ENCODE measurements around the gene ZNF385D.
"Not testable (repeated sequence)": the region's sequence is repeated elsewhere in the genome, so short reads cannot be mapped to it uniquely, and the experiment has no call there.

The ZNF385D gene

DNA sequence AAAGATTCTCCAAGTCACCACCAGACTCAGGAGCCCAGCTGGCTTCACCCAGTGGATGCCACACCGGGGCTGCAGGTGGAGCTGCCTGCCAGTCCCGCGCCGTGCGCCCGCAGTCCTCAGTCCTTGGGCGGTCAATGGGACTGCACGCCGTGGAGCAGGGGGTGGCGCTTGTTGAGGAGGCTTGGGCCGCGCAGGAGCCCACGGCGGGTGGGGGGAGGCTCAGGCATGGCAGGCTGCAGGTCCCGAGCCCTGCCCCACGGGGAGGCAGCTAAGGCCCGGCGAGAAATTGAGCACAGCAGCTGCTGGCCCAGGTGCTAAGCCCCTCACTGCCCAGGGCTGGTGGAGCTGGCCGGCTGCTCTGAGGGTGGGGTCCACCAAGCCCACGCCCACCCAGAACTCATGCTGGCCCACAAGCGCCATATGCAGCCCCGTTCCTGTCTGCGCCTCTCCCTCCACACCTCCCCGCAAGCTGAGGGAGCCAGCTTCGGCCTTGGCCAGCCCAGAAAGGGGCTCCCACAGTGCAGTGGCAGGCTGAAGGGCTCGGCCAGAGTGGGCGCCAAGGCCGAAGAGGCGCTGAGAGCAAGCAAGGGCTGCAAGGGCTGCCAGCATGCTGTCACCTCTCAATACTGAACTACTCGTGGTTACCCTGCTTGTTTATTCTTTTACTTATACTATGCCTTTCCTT, 363.7 kb downstream of the ZNF385D start:
- H3K27me3 Mint-ChIP-seq; ATAC-seq (replicated peaks): not testable (repeated sequence)

DNA sequence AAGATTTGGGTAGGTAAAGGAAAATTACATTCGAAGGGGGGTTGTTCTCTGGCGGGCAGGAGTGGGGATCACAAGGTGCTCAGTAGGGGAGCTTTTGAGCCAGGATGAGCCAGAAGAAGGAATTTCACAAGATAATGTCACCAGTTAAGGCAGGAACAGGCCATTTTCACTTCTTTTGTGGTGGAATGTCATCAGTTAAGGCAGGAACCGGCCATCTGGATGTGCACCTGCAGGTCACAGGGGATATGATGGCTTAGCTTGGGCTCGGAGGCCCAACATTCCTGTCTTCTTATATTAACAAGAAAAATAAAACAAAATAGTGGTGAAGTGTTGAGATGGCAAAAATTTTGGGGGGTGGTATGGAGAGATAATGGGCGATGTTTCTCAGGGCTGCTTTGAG, 373.0 kb downstream of the ZNF385D start:
- H3K9me3 Mint-ChIP-seq; H3K27ac Mint-ChIP-seq; H3K4me3 Mint-ChIP-seq; H3K4me1 Mint-ChIP-seq; H3K36me3 Mint-ChIP-seq; H3K27me3 Mint-ChIP-seq; DNase-seq; ATAC-seq (replicated peaks): not testable (repeated sequence)

More for the DNA sequence above, 363.7 kb downstream of the ZNF385D start:
- H3K27ac Mint-ChIP-seq, H3K4me3 Mint-ChIP-seq, H3K4me1 Mint-ChIP-seq, DNase-seq, H3K36me3 Mint-ChIP-seq: not testable (repeated sequence)
- peaks cover 1 to 13% of the 10 kb centered on the region in 2 donors for H3K9me3 Mint-ChIP-seq

DNA sequence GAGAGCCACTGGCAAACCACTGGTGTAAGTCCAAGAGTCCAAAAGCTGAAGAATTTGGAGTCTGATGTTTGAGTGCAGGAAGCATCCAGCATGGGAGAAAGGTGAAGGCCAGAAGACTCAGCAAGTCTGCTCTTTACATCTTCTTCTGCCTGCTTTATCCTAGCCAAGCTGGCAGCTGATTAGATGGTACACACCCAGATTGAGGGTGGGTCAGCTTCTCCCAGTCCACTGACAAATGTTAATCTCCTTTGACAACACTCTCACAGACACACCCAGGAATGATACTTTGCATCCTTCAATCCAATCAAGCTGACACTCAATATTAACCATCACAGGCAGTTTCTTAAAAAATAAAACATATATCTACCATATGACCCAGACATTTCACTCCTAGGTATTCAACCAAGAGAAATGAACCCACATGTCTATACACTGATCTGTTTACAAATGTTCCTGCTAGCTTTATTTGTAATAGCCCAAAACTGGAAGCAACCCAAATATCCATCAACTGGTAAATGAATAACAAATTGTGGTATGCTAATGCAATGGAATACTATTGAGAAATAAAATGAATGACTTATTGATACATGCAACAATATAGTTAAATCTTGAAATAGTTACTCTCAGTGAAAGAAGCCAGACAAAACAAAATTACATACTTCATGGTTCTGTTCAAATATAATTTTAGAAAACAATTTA, 373.8 kb downstream of the ZNF385D start:
- ATAC-seq (replicated peaks), result no peak
- H3K9me3 Mint-ChIP-seq, result peaks cover 3% of the 10 kb centered on the region in 2 donors
- H3K4me3 Mint-ChIP-seq, result no peak overlapping the region
- no peaks in the 10 kb centered on the region for H3K36me3 Mint-ChIP-seq
- no peaks in the 10 kb centered on the region for H3K4me1 Mint-ChIP-seq
- no peak for DNase-seq
- no peaks in the 10 kb centered on the region for H3K27me3 Mint-ChIP-seq
- no peak overlapping the region for H3K27ac Mint-ChIP-seq

DNA sequence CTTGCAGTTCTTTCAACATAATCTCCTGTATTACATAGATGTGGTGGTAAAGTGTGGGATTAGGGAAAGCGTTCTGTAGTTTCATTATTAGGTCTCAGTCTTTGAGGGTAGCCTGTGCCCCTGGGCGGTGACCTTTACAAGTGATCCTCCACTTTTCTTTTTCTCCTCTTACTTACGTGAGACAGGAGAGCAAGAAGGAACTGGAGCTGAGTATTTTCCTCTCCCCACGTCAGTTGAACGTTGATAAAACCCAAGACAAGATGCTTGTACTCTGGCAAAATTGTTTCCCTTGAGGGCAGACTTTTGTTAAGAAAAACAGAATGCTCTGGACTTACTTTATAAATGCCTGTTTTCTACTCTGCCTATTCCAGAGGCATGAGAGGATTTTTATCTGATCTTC, 378.7 kb downstream of the ZNF385D start:
- no peak for DNase-seq
- no peaks in the 10 kb centered on the region for H3K36me3 Mint-ChIP-seq
- H3K9me3 Mint-ChIP-seq, result peaks cover 0 to 3% of the 10 kb centered on the region in 2 donors
- ATAC-seq (replicated peaks), result peak; percentile 34 to 68
- no peaks in the 10 kb centered on the region for H3K27me3 Mint-ChIP-seq
- H3K27ac Mint-ChIP-seq, result no peak overlapping the region
- H3K4me3 Mint-ChIP-seq, result no peak overlapping the region
- H3K4me1 Mint-ChIP-seq, result no peaks in the 10 kb centered on the region
